Hematopoietic multipotent progenitor cell treated with erythropoietin and hydrocortisone succinate and interleukin-3 and kit ligand, for 17 days (in vitro differentiated cells): Measurements from ENCODE around the gene FDPS.
A peak's percentile ranks its signal among the peaks of the same experiment; 100 is the strongest.

Experiments
- DNase-seq: peaks from one replicate; pipeline ENCODE4 v3.0.0-alpha.2; 2015; ENCODE audit warnings: low spot score

Gene FDPS

GRCh38 chr1:155308493-155309422, at the start of gene FDPS:
FDPS (plus strand) TSS chr1:155308866; CDS start chr1:155309790, 924 bp downstream.
- peak; percentile 99 for DNase-seq

GRCh38 chr1:155260276-155260675, 48.4 kb upstream of the FDPS start:
- DNase-seq, result no peak

GRCh38 chr1:155261493-155261851, 47.2 kb upstream of the FDPS start:
- peak; percentile 39 for DNase-seq

DNA sequence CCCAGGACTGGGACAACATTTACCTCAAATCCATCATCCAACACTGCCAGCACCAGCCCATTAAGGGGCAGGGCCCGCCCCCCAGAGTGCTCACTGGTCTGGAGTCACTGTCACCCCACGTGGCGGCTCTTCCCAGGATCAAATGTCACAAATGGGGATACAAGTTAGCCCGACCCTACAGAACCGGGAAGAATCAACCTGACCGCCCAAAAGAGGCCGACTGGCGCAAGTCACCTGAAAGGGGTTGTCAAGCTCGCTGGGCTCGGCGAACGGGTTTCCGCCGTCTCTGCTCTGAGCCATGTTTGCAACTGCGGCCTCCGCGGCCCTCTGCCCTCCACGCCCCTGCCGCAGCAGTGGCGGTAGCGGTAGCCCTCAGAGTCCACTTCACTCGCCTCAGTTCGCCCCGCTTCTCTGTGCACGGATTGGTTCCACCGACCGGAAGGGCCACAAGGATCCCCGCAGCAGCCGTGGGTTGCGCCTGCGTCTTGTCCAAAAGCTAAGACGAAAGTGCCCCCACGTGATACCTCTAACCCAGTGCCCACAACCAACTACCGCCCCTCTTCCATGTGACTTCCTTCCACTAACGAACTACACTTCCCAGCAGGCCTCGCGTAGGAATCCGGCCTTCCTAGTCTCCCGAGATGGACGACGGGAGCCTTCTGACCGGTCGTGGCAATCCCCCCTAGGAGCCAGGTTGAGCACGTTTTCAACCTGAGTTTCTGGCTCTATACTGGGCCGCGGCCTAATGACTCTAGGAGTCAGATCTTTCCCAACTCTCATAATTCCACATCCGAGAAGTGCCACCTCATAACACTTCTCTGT, 46.6 kb upstream of the FDPS start, which contains the start of gene SCAMP3:
Gene SCAMP3 (minus strand): TSS at position 509 of the 822 bp plus-strand sequence. CDS start 209 bp downstream, at position 300.
- peak; percentile 76 for DNase-seq

DNA sequence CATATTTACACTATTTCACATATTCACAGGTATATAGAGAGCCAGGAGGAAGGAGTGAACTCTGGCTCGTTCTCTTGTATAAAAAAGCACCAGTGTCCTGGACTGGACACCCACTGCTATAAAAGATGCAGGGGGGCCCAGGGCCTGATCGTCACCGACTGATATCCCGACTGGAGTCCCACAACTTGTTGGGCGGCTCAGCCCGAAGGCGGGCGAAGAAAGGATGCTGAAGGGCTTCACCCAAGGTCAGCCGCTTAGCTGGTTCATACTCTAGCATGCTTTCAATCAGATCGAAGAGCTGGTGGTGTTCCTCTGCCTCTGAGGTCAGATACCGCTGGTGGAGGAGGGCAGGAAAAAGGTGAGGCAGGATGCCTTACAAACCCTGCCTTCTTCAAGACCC, 45.6 kb upstream of the FDPS start:
- no peak for DNase-seq

DNA sequence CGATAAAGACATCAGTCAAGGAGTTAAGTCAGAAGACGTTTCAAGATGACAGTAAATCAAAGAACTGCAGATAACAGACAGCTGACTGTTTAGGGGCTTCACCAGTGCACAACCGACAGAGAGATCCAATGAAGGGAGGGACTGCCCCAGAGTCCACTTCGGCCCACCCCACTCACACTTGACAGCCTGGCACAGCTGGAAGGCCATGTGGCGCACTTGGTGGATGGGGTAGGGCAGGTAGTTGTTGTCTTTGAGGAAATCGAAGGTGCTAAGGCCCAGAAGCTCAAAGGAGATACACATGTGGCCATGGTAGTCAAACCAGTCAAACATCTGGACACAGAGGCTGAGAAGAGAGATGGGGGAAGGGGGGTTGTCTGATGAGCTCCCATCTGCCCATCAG, 42.1 kb upstream of the FDPS start:
- DNase-seq, result no peak

DNA sequence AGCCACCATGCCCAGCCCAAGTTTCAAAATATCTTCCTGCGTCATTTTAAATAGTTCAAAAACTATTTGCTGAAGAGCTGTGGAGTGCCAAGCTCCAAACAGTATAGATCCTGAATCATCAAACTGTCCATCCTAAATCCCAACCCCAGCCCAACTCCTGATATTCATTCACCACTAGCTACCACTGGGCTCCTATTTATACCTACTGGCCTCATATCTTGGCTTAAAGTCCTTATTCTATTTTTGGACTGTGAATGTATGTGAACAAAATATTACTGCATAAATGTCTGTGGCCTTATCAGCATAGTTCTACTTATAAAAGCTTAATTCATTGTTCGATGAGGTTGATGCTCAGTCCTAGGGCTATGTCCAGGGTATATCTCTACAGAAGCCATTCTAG, 41.3 kb upstream of the FDPS start:
- no peak for DNase-seq

- DNase-seq, result no peak
These were observed 40.0 kb upstream of the FDPS start for GRCh38 chr1:155268630-155269029.

- no peak for DNase-seq
These were observed 39.3 kb upstream of the FDPS start for GRCh38 chr1:155269381-155269780.

GRCh38 chr1:155272466-155273342, 36.0 kb upstream of the FDPS start:
- peak; percentile 51 for DNase-seq

- DNase-seq, result peak; percentile 93
These were observed 35.1 kb upstream of the FDPS start, which contains the start of gene CLK2 for GRCh38 chr1:155273343-155274245. CLK2 (minus strand) TSS chr1:155273504; CDS start chr1:155270977, 2,527 bp downstream.

DNA sequence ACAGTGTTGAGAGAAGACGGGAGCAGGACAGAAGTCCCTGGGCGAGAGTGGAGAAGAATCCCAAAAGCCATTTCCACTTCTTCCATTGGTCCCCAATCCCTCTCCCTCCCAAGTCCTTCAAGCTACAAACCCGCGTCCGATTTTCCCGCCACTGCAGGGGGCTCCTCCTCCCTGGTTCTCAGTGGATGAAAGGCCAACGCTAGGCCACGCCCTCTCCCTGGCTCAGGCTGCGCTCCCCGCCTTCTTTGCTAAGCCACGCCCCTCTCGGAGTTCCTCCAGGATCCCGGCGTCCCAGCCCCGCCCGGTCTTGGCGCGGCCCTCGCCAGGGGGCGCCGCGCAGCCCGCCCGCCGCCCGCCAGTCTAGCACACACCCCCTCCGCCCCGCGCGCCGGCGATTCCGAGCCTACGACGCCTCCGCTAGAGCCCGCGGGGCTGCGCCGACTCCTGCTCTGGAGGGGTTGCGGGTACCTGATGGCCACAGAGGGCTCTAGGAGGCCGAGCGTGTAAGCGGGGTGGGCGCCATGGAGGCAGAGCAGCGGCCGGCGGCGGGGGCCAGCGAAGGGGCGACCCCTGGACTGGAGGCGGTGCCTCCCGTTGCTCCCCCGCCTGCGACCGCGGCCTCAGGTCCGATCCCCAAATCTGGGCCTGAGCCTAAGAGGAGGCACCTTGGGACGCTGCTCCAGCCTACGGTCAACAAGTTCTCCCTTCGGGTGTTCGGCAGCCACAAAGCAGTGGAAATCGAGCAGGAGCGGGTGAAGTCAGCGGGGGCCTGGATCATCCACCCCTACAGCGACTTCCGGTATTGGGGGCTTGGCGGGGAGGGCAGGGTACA, 31.4 kb upstream of the FDPS start, which contains the start of gene HCN3:
Gene HCN3 (plus strand): TSS at position 394 of the 832 bp plus-strand sequence. CDS start 128 bp downstream, at position 522.
- peak; percentile 98 for DNase-seq

- peak; percentile 24 for DNase-seq
These were observed 30.6 kb upstream of the FDPS start for GRCh38 chr1:155277902-155278688.

DNA sequence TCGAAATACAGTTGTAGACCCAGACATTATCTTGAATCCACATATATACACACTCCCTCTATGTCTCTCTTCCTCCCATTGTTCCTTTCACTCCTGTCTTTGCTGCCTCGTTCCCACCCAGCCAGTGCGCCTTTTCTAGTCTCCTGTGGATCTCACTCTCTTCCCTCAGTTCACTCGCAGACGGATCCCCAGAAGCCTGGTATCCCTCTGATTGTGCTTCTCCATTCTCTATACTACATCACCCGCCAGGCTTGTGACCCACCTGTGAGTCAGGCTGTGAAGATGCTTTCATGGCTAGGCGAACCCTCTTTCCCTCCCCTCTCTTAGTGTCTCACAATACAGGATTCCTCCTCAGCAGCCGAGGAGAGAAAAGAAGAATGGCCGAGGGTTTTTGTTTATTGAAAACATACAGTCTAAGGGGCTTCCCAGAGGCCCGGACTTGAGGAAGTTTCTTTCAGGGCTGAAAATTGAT, 29.9 kb upstream of the FDPS start:
- DNase-seq, result no peak

DNA sequence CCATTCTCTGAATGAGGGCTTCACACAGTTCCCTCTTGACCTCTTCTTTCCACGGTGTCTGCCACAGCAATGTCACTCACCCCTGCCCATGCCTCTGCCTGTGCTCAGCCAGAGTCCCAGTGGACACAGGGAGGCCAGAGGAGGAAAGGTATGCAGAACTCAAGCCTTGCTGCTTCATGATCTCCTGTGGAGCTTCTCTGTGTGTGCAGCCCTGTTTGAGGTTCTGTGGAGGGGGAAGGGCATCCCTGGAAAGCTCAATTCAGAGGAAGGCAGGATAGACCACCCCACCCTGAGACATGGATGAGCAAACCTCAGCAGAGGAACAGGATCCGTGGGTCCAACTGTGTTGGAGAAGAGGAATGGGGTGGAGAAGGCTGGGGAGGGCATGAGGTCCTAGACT, 29.4 kb upstream of the FDPS start:
- DNase-seq, result no peak

DNA sequence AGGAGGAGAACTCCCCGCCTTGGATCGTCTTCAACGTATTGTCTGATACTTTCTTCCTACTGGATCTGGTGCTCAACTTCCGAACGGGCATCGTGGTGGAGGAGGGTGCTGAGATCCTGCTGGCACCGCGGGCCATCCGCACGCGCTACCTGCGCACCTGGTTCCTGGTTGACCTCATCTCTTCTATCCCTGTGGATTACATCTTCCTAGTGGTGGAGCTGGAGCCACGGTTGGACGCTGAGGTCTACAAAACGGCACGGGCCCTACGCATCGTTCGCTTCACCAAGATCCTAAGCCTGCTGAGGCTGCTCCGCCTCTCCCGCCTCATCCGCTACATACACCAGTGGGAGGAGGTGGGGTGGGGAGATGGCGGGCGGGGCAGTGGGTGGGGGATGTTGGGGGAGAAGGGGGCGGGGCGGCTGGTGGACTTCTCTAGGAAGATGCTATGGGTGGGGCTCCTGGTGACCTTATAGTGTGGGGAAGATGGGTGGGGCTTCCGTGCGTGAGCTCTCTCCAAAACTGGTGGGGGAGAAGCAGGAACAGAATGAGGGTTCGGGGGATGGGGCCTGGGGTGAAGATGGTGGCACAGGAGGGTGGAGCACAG, 26.1 kb upstream of the FDPS start:
- no peak for DNase-seq

GRCh38 chr1:155284476-155284875, 24.2 kb upstream of the FDPS start:
- no peak for DNase-seq

GRCh38 chr1:155285063-155285462, 23.6 kb upstream of the FDPS start:
- DNase-seq, result no peak
